Measurements from ENCODE around the gene GSTA3. TPM values are rescaled to one million over a fixed set of nuclear protein-coding genes. Genes with fewer than 3 reads are reported as not detected.
A peak's percentile ranks its signal among the peaks of the same experiment; 100 is the strongest.
"Not testable (repeated sequence)": the region's sequence is repeated elsewhere in the genome, so short reads cannot be mapped to it uniquely, and the experiment has no call there.

The GSTA3 gene
- polyA plus RNA-seq, 1 of the 3 experiments (the other 2 are of a cell fraction): not detected

DNA sequence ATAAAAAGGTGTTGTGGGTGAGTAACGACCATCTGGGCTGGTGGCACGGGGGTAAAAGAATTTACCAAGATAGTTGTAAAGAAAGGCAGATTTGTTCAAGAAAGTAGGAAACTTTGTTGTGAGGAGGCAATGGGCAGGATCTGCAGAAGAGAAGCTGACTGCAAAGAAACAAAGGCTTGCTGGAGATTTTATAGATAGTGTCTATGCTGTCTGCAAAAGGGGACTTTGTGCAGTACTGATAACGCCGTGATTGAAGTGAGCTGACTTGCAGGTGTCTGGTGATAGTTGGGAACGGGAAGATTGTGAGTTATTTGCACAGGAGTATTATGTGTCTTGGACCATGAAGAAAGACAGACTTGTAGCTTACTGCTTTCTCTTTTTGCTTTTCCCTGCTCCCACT, 36.8 kb upstream of the GSTA3 start:
- no peaks in the 10 kb centered on the region for H3K9me3 ChIP-seq
- no peaks in the 10 kb centered on the region for H3K36me3 ChIP-seq (replicated peaks in 1 of 2; ENCODE audit: control insufficient read depth in 1 of 2, insufficient read depth in 2 of 2, low read length in 1 of 2)
- no peaks in the 10 kb centered on the region for H3K27me3 ChIP-seq (ENCODE audit: insufficient read depth)
- WGBS (ENCODE audit: low lambda C conversion rate): 15% methylated on average over 5 of the region's 5 CpGs
- peak overlapping the region; percentile 56; the same call in 1 of the 2 replicates for H2AFZ ChIP-seq (ENCODE audit: low read depth)
- H3K27ac ChIP-seq (ENCODE audit: low read depth in 2 of 2, low read length in 1 of 2): no peak overlapping the region
- H3K4me2 ChIP-seq: no peak overlapping the region
- no peaks in the 10 kb centered on the region for H3K79me2 ChIP-seq (ENCODE audit: insufficient read depth)
- TF ChIP-seq SIN3A (IDR thresholded peaks at IDR 0.05; ENCODE audit: borderline replicate concordance, low read depth, low read length) (no peak), RXRA (IDR thresholded peaks at IDR 0.05; ENCODE audit: borderline replicate concordance, low read depth) (no peak), GATA2 (CRISPR knock-in tag; IDR thresholded peaks at IDR 0.05) (peak; percentile 50)
- TF ChIP-seq, protein P1, sequence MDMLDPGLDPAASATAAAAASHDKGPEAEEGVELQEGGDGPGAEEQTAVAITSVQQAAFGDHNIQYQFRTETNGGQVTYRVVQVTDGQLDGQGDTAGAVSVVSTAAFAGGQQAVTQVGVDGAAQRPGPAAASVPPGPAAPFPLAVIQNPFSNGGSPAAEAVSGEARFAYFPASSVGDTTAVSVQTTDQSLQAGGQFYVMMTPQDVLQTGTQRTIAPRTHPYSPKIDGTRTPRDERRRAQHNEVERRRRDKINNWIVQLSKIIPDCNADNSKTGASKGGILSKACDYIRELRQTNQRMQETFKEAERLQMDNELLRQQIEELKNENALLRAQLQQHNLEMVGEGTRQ (IDR thresholded peaks at IDR 0.05; ENCODE audit: borderline replicate concordance, low read depth, low read length): no peak
- no peak overlapping the region for H3K9ac ChIP-seq
- H3F3A ChIP-seq (replicated peaks; ENCODE audit: insufficient read depth): no peaks in the 10 kb centered on the region
- H3K4me1 ChIP-seq (ENCODE audit: control insufficient read depth in 1 of 2, insufficient read depth in 2 of 2, low read depth in 1 of 2, low read length in 1 of 2): no peaks in the 10 kb centered on the region
- no peak overlapping the region for H3K4me3 ChIP-seq (ENCODE audit: low read depth in 2 of 2, low read length in 1 of 2)
- ChIA-PET CTCF (interaction anchor here (1.0 kb wide), 1 partner anchor 19 kb away, joined by 3 read pairs; no protein-coding TSS in a partner anchor), POLR2A (no interaction called here)
- no peaks in the 10 kb centered on the region for H3K9me2 ChIP-seq
- DNase-seq: no peak
- no peaks in the 10 kb centered on the region for H4K20me1 ChIP-seq (ENCODE audit: insufficient read depth)

- H3K27ac ChIP-seq (ENCODE audit: low read depth in 2 of 2, low read length in 1 of 2); H3K4me3 ChIP-seq (ENCODE audit: low read depth in 2 of 2, low read length in 1 of 2); H3F3A ChIP-seq (replicated peaks; ENCODE audit: insufficient read depth); H3K27me3 ChIP-seq (ENCODE audit: insufficient read depth); H3K4me1 ChIP-seq (ENCODE audit: control insufficient read depth in 1 of 2, insufficient read depth in 2 of 2, low read depth in 1 of 2, low read length in 1 of 2); CTCF ChIA-PET; H4K20me1 ChIP-seq (ENCODE audit: insufficient read depth); H3K9ac ChIP-seq; H3K9me2 ChIP-seq; H2AFZ ChIP-seq (ENCODE audit: low read depth); H3K36me3 ChIP-seq (replicated peaks in 1 of 2; ENCODE audit: control insufficient read depth in 1 of 2, insufficient read depth in 2 of 2, low read length in 1 of 2); H3K9me3 ChIP-seq; H3K4me2 ChIP-seq; H3K79me2 ChIP-seq (ENCODE audit: insufficient read depth); DNase-seq: not testable (repeated sequence)
- POLR2A ChIA-PET: interaction anchor here (0.6 kb wide), 1 partner anchor 39 kb away, joined by 4 read pairs; no protein-coding TSS in a partner anchor
- 93% methylated on average over 10 of the region's 10 CpGs for WGBS (ENCODE audit: low lambda C conversion rate)
These were observed 33.3 kb upstream of the GSTA3 start for GRCh38 chr6:52942821-52943220.

- no peak overlapping the region for H3K4me3 ChIP-seq (ENCODE audit: low read depth in 2 of 2, low read length in 1 of 2)
- H3K9ac ChIP-seq: no peak overlapping the region
- CTCF ChIA-PET: no interaction called here
- no peak overlapping the region for H2AFZ ChIP-seq (ENCODE audit: low read depth)
- no peaks in the 10 kb centered on the region for H3K36me3 ChIP-seq (replicated peaks in 1 of 2; ENCODE audit: control insufficient read depth in 1 of 2, insufficient read depth in 2 of 2, low read length in 1 of 2)
- no peaks in the 10 kb centered on the region for H3K27me3 ChIP-seq (ENCODE audit: insufficient read depth)
- 74% methylated on average over 4 of the region's 4 CpGs for WGBS (ENCODE audit: low lambda C conversion rate)
- no peaks in the 10 kb centered on the region for H4K20me1 ChIP-seq (ENCODE audit: insufficient read depth)
- POLR2A ChIA-PET: interaction anchor here (0.6 kb wide), 1 partner anchor 38 kb away, joined by 4 read pairs; no protein-coding TSS in a partner anchor
- H3F3A ChIP-seq (replicated peaks; ENCODE audit: insufficient read depth): no peaks in the 10 kb centered on the region
- H3K4me1 ChIP-seq (ENCODE audit: control insufficient read depth in 1 of 2, insufficient read depth in 2 of 2, low read depth in 1 of 2, low read length in 1 of 2): no peaks in the 10 kb centered on the region; a peak in 1 of 4 replicates
- no peaks in the 10 kb centered on the region for H3K9me2 ChIP-seq
- H3K9me3 ChIP-seq: no peaks in the 10 kb centered on the region
- H3K27ac ChIP-seq (ENCODE audit: low read depth in 2 of 2, low read length in 1 of 2): no peak overlapping the region
- no peak overlapping the region for H3K4me2 ChIP-seq
- DNase-seq: no peak
- TF ChIP-seq NRF1 (IDR thresholded peaks at IDR 0.05; ENCODE audit: low read depth, low read length): no peak
- TF ChIP-seq EZH2phosphoT487 (IDR thresholded peaks at IDR 0.05; ENCODE audit: borderline replicate concordance, low read depth): no peak
- no peak for TF ChIP-seq ELF1 (IDR thresholded peaks at IDR 0.05)
- H3K79me2 ChIP-seq (ENCODE audit: insufficient read depth): no peaks in the 10 kb centered on the region
These were observed 32.7 kb upstream of the GSTA3 start for GRCh38 chr6:52942221-52942620.

Data from SK-N-SH (cell line).